Osteoblast (primary cell): Measurements from ENCODE around the gene KRTAP9-1. TPM values are rescaled to one million over a fixed set of nuclear protein-coding genes. Genes with fewer than 3 reads are reported as not detected.
"Not testable (repeated sequence)": the region's sequence is repeated elsewhere in the genome, so short reads cannot be mapped to it uniquely, and the experiment has no call there.

Experiments
- DNase-seq: peaks from one replicate; pipeline ENCODE4 v3.0.0; 2011; ENCODE audit warnings: low spot score, mixed read lengths; ENCODE audit not compliant: insufficient read length; ENCODE audit errors: missing footprints
- H2AFZ ChIP-seq: 2 replicates; pipeline ENCODE4 v1.6.0; 2011; ENCODE audit warnings: mild to moderate bottlenecking, low read length
- H3K27ac ChIP-seq: 2 replicates; pipeline ENCODE4 v1.5.1; 2011; ENCODE audit warnings: mild to moderate bottlenecking, low read depth, low read length, moderate library complexity
- H3K27me3 ChIP-seq: 2 replicates; pipeline ENCODE4 v1.6.0; 2012; ENCODE audit warnings: mild to moderate bottlenecking, control low read depth, inconsistent platforms, low read length, moderate library complexity; ENCODE audit not compliant: insufficient read depth
- H3K36me3 ChIP-seq: 2 replicates; pipeline ENCODE4 v1.5.1; 2011; ENCODE audit warnings: mild to moderate bottlenecking, low read length, control low read depth, moderate library complexity; ENCODE audit not compliant: insufficient read depth
- H3K4me1 ChIP-seq: 2 replicates; pipeline ENCODE4 v1.5.1; 2011; ENCODE audit warnings: mild to moderate bottlenecking, low read length, control low read depth, moderate library complexity; ENCODE audit not compliant: insufficient read depth
- H3K4me2 ChIP-seq: 2 replicates; pipeline ENCODE4 v1.6.0; 2011; ENCODE audit warnings: mild to moderate bottlenecking, low read length; ENCODE audit not compliant: insufficient read depth
- H3K4me3 ChIP-seq: fragments of 200-600 bp; sonication (generic); 3 replicates; pipeline ENCODE4 v1.5.1; 2012; ENCODE audit warnings: mild to moderate bottlenecking, low read length, inconsistent platforms; ENCODE audit not compliant: insufficient read depth
- H3K79me2 ChIP-seq: 2 replicates; pipeline ENCODE4 v1.6.0; 2012; ENCODE audit warnings: mild to moderate bottlenecking, low read length, control low read depth, inconsistent platforms; ENCODE audit not compliant: insufficient read depth
- H3K9me3 ChIP-seq: 2 replicates; pipeline ENCODE4 v1.5.1; 2011; ENCODE audit warnings: low read depth, low read length, control low read depth
- H4K20me1 ChIP-seq: 2 replicates; pipeline ENCODE4 v1.6.0; 2012; ENCODE audit warnings: mild to moderate bottlenecking, low read length, control low read depth; ENCODE audit not compliant: insufficient read depth
- total RNA-seq: library from RNA; depleted of rRNA; stranded (reverse); fragments of >200 nt; gene quantifications from 2 replicates; pipeline ENCODE4 v1.2.3, GENCODE V29; 2012
- TF ChIP-seq, protein P1 (sequence below): IDR thresholded peaks from 2 replicates; pipeline ENCODE4 v1.5.1; 2011; ENCODE audit warnings: mild to moderate bottlenecking, low read depth, low read length, moderate library complexity; ENCODE audit errors: extremely low read depth

The KRTAP9-1 gene
- total RNA-seq, 1 donor: not detected

GRCh38 chr17:41145261-41145660 is 44.4 kb upstream of the KRTAP9-1 start:
- Histone ChIP-seq H4K20me1 (no peaks in the 10 kb centered on the region), H3K4me3 (no peak overlapping the region), H3K27me3 (no peaks in the 10 kb centered on the region), H3K36me3 (no peaks in the 10 kb centered on the region), H2AFZ (no peak overlapping the region), H3K4me1 (peaks cover 6% of the 10 kb centered on the region), H3K4me2 (no peak overlapping the region), H3K79me2 (no peaks in the 10 kb centered on the region), H3K27ac (no peak overlapping the region), H3K9me3 (peaks cover 2% of the 10 kb centered on the region)
- TF ChIP-seq, protein P1, sequence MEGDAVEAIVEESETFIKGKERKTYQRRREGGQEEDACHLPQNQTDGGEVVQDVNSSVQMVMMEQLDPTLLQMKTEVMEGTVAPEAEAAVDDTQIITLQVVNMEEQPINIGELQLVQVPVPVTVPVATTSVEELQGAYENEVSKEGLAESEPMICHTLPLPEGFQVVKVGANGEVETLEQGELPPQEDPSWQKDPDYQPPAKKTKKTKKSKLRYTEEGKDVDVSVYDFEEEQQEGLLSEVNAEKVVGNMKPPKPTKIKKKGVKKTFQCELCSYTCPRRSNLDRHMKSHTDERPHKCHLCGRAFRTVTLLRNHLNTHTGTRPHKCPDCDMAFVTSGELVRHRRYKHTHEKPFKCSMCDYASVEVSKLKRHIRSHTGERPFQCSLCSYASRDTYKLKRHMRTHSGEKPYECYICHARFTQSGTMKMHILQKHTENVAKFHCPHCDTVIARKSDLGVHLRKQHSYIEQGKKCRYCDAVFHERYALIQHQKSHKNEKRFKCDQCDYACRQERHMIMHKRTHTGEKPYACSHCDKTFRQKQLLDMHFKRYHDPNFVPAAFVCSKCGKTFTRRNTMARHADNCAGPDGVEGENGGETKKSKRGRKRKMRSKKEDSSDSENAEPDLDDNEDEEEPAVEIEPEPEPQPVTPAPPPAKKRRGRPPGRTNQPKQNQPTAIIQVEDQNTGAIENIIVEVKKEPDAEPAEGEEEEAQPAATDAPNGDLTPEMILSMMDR: no peak
- no peak for DNase-seq

DNA sequence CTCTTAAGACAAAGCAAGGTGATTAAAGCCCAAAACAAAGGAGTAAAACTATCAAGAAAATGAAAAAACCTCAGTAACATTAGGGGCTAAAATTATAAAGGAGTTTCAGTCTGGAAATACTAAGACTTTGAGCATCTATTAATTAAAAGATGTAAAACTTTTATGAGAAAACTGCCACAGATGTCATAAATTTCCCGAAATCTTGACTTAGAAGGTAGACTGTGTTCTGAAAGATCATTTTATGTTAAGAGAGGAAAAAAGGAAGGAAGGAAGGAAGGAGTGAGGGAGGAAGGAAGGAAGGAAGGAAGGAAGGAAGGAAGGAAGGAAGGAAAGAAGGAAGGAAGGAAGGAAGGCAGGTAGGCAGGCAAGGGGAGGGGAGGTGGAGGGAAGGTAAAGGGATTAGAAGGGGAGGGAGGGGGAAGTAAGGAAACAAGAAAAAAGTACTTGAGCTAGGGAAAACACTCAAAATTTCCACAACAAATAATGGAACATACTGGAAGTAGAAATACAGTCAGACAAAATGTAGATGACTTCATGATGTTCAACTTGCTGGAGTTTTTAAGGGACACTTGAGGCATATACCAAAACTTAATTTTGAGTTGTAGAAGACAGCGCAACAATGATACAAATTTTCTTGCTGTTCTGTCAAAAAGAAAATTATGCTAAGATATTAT is 42.0 kb upstream of the KRTAP9-1 start:
- no peaks in the 10 kb centered on the region for H4K20me1 ChIP-seq
- H3K36me3 ChIP-seq: no peaks in the 10 kb centered on the region
- H3K4me3 ChIP-seq: no peak overlapping the region
- H2AFZ ChIP-seq: no peak overlapping the region
- H3K27ac ChIP-seq: no peak overlapping the region
- H3K79me2 ChIP-seq: no peaks in the 10 kb centered on the region
- H3K27me3 ChIP-seq: no peaks in the 10 kb centered on the region
- peaks cover 2% of the 10 kb centered on the region for H3K9me3 ChIP-seq
- no peak for DNase-seq
- no peak overlapping the region for H3K4me2 ChIP-seq
- TF ChIP-seq, protein P1: no peak
- H3K4me1 ChIP-seq: no peaks in the 10 kb centered on the region

- H3K36me3 ChIP-seq, H4K20me1 ChIP-seq, H2AFZ ChIP-seq, H3K27ac ChIP-seq, DNase-seq, H3K4me3 ChIP-seq, H3K79me2 ChIP-seq, H3K4me2 ChIP-seq, H3K4me1 ChIP-seq, H3K9me3 ChIP-seq, H3K27me3 ChIP-seq: not testable (repeated sequence)
Measured at GRCh38 chr17:41148971-41149651, 40.6 kb upstream of the KRTAP9-1 start.

DNA sequence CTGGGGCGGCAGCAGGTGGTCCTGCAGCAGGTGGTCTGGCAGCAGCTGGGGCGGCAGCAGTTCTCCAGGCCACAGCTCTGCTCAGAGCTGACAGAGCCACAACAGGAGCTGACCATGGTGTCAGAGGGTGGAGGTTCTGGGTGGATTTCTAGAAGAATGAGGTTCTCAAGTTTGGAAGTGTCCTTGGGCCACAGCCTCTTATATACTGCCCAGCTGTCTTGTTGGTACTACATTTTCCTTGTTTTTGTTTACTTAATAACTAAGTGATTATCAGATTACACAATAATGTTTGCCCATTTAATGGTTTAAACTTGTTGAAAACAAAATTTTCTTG is 40.1 kb upstream of the KRTAP9-1 start, which contains the start of gene KRTAP4-5:
Gene KRTAP4-5, minus strand, starts transcription at position 174 of the 334 bp plus-strand sequence. Its CDS starts 58 bp downstream, at position 116.
- H4K20me1 ChIP-seq: no peaks in the 10 kb centered on the region
- H3K36me3 ChIP-seq: no peaks in the 10 kb centered on the region
- H2AFZ ChIP-seq: no peak within 1 kb of the TSS

More for the DNA sequence above, 40.1 kb upstream of the KRTAP9-1 start, which contains the start of gene KRTAP4-5:
- Histone ChIP-seq H3K9me3 (no peaks in the 10 kb centered on the region), H3K4me3 (no peak within 1 kb of the TSS), H3K27me3 (no peaks in the 10 kb centered on the region), H3K4me2 (no peak within 1 kb of the TSS), H3K27ac (no peak within 1 kb of the TSS), H3K4me1 (no peaks in the 10 kb centered on the region), H3K79me2 (no peaks in the 10 kb centered on the region)
- TF ChIP-seq, protein P1: no peak
- DNase-seq: no peak
